Measurements from ENCODE around the gene METRNL. TPM values are rescaled to one million over a fixed set of nuclear protein-coding genes. Genes with fewer than 3 reads are reported as not detected.
"Not testable (repeated sequence)": the region's sequence is repeated elsewhere in the genome, so short reads cannot be mapped to it uniquely, and the experiment has no call there.

METRNL gene
- total RNA-seq, 4 donors from 2014 or later: 80.3 to 137 (median 87.7) TPM

- intact Hi-C loops (cut with DNase I): no loop called here
- Histone ChIP-seq H3K36me3 (no peaks in the 10 kb centered on the region), H3K4me1 (peaks cover 27 to 59% (median 30%) of the 10 kb centered on the region in 3 donors), H3K4me3 (no peak overlapping the region), H3K9me3 (no peaks in the 10 kb centered on the region), H3K27me3 (peaks cover 0 to 10% (median 0%) of the 10 kb centered on the region in 4 donors), H3K27ac (peak overlapping the region; percentile 37 to 91 (median 76))
- DNase-seq: no peak
- no peak for TF ChIP-seq POLR2A (IDR thresholded peaks at IDR 0.05)
- no peak for TF ChIP-seq CTCF (IDR thresholded peaks at IDR 0.05)
- WGBS, 2 donors: 32 to 54% methylated on average over 2 to 3 of the region's 15 CpGs
Observed at GRCh38 chr17:83053021-83053681, 26.3 kb upstream of the METRNL start.

GRCh38 chr17:83053739-83054451, 25.5 kb upstream of the METRNL start:
- 56 to 73% methylated on average over 12 to 13 of the region's 13 CpGs for WGBS, 2 donors
- Histone ChIP-seq H3K9me3 (no peaks in the 10 kb centered on the region), H3K27ac (peak overlapping the region in 3 of 4 donors; percentile 47 to 91 (median 90)), H3K27me3 (peaks cover 0 to 10% (median 0%) of the 10 kb centered on the region in 4 donors), H3K4me1 (peaks cover 27 to 51% (median 30%) of the 10 kb centered on the region in 3 donors), H3K4me3 (no peak overlapping the region), H3K36me3 (no peaks in the 10 kb centered on the region)
- no peak for DNase-seq
- intact Hi-C loops (cut with DNase I): no loop called here
- TF ChIP-seq POLR2A (IDR thresholded peaks at IDR 0.05): peak in 1 of 4 donors; percentile 43
- no peak for TF ChIP-seq CTCF (IDR thresholded peaks at IDR 0.05)

GRCh38 chr17:83054518-83055125, 24.8 kb upstream of the METRNL start:
- WGBS, 2 donors: 87 to 89% methylated on average over 8 to 13 of the region's 13 CpGs
- intact Hi-C loops (cut with DNase I): no loop called here

DNA sequence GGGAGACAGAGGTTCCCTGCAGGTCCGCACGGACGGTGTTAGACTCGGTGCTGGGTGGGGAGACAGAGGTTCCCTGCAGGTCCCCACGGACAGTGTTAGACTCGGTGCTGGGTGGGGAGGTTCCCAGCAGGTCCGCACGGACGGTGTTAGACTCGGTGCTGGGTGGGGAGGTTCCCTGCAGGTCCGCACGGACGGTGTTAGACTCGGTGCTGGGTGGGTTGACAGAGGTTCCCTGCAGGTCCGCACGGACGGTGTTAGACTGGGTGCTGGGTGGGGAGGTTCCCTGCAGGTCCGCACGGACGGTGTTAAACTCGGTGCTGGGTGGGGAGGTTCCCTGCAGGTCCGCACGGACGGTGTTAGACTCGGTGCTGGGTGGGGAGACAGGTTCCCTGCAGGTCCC, 24.2 kb upstream of the METRNL start:
- H3K36me3 ChIP-seq; H3K27me3 ChIP-seq; intact Hi-C loops (cut with DNase I); H3K9me3 ChIP-seq; H3K4me3 ChIP-seq; DNase-seq; H3K27ac ChIP-seq: not testable (repeated sequence)
- 95 to 96% methylated on average over 16 to 22 of the region's 25 CpGs for WGBS, 2 donors
- peaks cover 27 to 49% (median 30%) of the 10 kb centered on the region in 3 donors for H3K4me1 ChIP-seq

More at GRCh38 chr17:83054518-83055125, 24.8 kb upstream of the METRNL start:
- DNase-seq: no peak
- TF ChIP-seq POLR2A (IDR thresholded peaks at IDR 0.05) (no peak), CTCF (IDR thresholded peaks at IDR 0.05) (no peak)
- Histone ChIP-seq H3K27ac (peak overlapping the region in 3 of 4 donors; percentile 47 to 91 (median 90)), H3K36me3 (no peaks in the 10 kb centered on the region), H3K4me3 (no peak overlapping the region), H3K27me3 (peaks cover 0 to 10% (median 0%) of the 10 kb centered on the region in 4 donors), H3K9me3 (no peaks in the 10 kb centered on the region), H3K4me1 (peaks cover 27 to 49% (median 30%) of the 10 kb centered on the region in 3 donors)

- no peak for DNase-seq
- H3K27ac ChIP-seq: no peak overlapping the region
- H3K27me3 ChIP-seq: peaks cover 0 to 10% (median 0%) of the 10 kb centered on the region in 4 donors
- H3K9me3 ChIP-seq: no peaks in the 10 kb centered on the region
- 35 to 46% methylated on average over 10 to 11 of the region's 16 CpGs for WGBS, 2 donors
- H3K4me1 ChIP-seq: peaks cover 21 to 43% (median 24%) of the 10 kb centered on the region in 3 donors
- no peak for TF ChIP-seq CTCF (IDR thresholded peaks at IDR 0.05)
- no peak for TF ChIP-seq POLR2A (IDR thresholded peaks at IDR 0.05)
- intact Hi-C loops (cut with DNase I): no loop called here
- H3K36me3 ChIP-seq: no peaks in the 10 kb centered on the region
- H3K4me3 ChIP-seq: no peak overlapping the region
Observed at GRCh38 chr17:83055911-83056582, 23.4 kb upstream of the METRNL start.

Measured in esophagus squamous epithelium (tissue), 5 donors.